GM19467 (cell line): ENCODE data around the gene SPIN1.

Experiments
- ATAC-seq: cut with Tn5 transposase; IDR thresholded peaks from one replicate; pipeline ENCODE4 v1.9.1; 2021; ENCODE audit warnings: mild to moderate bottlenecking, moderate library complexity; ENCODE audit not compliant: unreplicated experiment

Gene SPIN1

DNA sequence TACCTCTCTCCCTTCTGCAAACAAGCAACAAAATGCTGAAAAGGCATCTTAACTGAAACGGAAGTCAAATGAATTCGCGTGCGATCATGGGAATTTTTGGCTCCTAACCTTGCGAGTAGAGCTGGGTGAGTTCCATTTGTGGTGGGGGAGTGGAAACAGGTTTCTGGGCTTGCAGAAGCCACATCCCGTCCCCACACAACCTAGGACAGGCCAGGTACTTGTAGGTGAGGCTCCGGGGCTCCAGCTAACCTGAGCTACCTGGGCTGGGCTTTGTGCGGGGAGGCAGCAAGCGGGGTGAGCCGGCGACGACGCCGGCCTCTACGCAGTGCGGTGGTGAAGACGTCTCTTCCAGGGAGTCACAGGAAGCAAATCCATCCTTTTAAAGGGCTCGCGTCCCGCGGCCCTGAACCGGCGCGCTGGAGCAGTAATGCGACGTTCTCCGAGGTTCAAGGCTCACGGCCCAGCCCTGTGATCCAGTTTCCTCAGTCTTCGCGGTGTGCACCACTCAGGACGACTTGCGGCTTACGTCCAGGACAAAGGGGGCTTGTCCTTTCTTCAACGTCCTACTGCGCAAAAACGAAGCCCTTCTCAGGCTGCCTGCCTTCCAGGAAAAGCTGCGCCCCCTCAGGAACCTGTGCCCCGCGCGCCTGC lies 567 bp upstream of the SPIN1 start:
- ATAC-seq: peak; percentile 5

DNA sequence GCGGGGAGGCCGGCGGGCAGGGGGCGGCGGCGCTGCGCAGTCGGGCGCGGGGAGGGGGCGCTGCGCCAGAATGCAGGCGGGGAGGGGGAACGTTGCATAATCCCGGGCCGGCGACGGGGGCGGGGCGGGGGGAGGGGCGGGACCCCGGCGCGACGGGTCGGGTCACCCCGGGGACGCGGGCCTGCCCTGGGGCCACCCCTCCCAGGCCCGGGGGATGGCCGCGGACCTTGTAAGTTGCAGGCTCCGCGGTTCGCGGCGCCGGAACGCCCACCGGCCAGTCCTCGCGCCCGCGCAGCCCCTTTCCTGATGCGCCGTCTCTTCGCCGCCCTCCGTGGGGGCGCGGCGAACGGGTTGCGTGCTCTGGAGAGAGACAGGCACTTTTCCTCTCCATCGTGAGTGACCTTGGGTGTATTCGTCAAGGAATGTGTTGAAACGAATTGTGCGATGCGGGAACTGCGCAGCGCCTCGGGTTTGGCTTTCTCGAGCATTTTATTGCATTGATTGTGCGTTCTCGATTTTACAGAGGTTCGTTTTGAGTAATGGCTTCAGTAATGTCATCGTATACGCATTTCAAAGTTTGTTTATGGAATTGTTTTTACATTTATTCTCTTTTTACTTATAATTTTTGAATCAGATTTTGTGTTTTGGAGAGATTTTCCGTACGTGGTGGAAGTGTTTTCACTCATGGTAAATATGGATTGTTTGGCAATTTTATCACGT lies 802 bp downstream of the SPIN1 start:
- peak; percentile 16 for ATAC-seq

- ATAC-seq: no peak
Measured at GRCh38 chr9:88390371-88390990, 2.2 kb downstream of the SPIN1 start.

DNA sequence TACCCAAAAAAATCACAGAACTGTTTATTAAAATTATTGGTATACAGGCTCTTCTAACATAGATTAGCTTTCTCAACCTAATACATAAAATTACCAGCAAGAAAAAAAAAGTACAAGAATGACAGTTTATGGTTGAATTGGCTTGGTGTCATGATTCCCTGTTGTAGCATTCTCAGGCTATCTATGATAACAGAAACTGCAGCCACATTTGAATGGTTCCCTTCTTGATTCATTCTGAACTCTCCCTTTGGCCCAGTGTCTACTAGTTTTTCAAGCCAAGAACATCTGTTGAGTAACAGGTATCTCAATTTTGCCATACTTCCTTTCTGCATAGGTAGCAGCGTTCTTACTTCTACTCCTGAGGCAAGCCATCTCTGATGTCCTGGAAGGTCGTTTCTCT lies 3.0 kb downstream of the SPIN1 start:
- no peak for ATAC-seq

DNA sequence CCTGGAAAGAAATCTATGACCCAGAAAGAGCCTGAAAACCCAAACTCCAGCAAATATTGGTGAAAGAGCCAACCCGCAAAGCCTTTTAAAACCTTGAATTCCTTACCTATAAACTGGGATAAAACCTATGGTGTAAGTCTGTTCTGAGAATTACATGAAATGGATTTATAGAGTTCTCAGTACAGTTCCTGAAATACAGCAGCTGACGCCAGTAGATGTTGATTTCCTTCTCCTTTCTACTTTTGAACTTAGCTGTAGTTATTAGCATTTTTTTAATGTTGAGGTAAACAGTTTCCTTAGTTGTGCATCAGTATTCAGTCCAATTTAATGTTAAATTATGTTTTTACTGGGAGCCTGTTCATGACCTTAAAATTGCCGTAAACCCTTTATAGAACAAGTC lies 3.7 kb downstream of the SPIN1 start:
- no peak for ATAC-seq

GRCh38 chr9:88392549-88392948 lies 4.3 kb downstream of the SPIN1 start:
- no peak for ATAC-seq

DNA sequence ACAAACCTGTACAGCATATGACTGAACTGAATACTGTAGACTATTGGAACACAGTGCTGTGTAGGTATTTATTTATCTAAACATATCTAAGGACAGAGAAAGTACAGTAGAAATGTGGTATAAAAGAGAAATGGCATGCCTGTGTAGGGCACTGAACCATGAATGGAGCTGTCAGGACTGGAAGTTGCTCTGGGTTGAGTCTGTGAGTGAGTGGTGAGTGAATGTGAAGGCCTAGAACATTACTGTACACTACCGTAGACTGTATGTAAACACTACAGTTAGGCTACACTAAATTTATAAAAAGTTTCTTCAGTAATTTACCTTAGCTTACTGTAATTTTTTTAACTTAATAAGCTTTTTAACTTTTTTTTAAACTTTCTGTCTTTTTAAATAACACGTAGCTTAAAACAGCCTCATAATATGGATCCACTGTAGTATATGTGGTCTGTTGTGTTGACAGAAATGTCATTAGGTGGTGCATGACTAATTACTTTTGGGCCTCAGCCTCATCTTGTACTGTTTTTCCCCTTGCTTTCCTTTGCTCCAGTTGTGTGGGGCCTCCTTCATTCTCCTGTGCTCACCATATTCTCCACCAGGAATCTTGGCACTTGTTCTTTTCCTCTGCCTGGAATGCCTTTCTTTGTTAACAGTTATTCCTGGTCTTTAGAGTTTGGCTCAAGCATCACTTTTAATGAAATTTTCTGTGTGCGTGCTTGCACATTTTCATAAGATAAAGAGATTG lies 8.8 kb downstream of the SPIN1 start:
- no peak for ATAC-seq

- ATAC-seq: no peak
Measured at GRCh38 chr9:88398016-88398415, 9.8 kb downstream of the SPIN1 start.

DNA sequence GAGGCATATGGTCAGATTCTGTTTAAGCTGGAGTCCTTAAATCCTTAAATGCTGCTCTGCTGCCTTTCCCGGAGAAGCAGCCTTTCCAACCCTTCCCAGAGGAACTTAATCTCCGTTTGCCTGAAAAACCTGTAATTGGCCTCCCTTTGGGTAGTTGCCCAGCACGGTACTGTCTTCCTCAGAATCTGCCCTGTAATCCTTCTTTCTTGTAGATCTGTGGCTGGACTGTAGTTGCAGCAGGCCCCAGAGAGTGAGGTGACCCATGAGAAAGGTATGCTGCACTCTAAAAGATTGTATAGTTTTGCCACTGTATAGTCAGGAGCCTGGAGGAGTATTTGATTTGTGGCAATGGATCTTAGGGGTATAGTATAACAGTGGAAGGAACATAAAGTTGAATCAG lies 11.7 kb downstream of the SPIN1 start:
- ATAC-seq: no peak

GRCh38 chr9:88403340-88403739 lies 15.1 kb downstream of the SPIN1 start:
- no peak for ATAC-seq

GRCh38 chr9:88406051-88406450 lies 17.8 kb downstream of the SPIN1 start:
- no peak for ATAC-seq

DNA sequence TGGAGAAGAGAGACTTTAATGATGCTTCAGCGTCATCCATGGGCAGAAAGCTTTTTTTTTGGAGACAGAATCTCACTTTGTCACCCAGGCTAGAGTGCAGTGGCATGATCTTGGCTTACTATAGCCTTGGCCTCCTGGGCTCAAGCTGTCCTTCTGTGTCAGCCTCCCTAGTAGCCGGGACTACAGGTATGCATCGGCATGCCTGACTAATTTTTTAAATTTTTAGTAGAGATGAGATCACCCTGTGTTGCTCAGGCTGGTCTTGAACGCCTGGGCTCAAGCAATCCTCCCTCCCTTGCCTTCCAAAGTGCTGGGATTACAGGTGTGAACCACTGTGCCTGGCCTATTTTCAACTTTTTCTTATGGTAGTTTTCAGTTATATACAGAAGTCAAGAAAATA lies 23.2 kb downstream of the SPIN1 start:
- ATAC-seq: no peak

GRCh38 chr9:88414298-88414697 lies 26.1 kb downstream of the SPIN1 start:
- ATAC-seq: no peak

DNA sequence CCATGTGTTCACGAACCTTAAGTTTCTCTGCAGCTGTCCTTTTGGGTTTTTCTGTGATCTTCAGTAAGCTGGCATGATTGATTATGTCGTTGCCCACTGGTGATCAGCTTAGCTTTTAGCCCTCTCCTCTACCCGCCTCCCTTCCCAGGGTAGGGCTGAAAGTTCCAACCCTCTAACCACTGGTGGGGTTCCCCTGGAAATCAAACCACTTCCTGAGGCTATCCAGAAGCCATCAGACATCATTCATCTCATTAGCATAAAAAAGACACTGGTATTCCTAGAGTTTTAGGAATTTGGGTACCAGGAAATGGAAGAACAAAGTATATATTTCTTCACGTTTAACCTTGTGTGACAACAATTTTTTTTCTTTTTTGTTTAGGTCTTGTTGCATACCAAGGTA lies 29.8 kb downstream of the SPIN1 start:
- no peak for ATAC-seq

DNA sequence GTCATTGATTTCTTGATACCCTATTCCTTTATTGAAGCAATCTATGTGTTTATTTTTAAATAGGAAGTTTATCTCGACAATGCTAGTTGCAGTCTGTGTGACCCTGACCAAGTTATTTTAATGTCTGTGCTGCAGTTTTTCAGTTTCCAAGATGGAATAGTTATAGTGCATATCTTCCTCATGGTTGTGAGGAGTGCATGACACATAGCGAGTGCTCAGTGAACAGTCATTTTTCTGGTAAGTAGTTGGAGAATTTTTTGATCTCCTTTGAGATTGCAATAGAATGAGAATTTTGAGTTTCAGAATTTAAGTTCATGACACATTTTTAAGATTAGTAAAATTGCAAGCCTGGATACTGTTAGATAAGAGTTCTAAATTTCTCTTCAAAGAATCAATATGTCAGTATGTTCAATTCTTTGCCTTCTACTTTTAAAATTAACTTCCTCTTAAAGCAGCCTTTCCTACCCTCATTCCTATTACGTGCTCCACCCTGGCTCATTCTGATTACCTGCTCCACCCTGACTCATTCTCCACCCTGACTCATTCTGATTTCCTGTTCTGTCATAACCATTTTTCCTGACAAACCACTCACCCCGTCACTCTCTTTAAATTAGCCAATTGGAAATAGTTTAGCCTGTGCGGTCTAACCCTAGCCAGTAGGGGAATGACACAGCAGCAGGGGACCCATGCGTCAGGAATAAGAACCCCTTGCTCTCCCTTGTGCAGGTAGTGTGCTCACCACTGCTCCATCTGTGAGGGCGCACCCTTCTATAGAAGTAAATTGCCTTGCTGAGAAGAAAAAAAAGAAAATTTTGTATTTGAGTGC lies 30.7 kb downstream of the SPIN1 start:
- ATAC-seq: no peak

DNA sequence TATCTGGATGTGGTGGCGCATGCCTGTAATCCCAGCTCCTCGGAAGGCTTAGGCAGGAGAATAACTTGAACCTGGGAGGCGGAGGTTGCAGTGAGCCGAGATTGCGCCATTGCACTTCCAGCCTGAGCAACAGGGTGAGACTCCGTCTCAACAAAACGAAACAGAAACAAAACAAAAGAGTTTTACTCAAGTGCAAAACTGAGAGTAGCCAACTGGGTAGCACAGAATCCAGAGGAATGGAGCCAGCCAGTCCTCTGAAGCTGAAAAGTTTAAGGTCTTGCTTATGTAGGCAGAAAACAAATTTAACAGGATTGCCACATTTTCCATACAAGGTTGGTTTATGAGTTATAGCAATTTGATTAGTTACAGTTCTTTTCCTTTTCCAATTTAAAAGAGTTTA lies 32.0 kb downstream of the SPIN1 start:
- ATAC-seq: no peak

- ATAC-seq: no peak
Measured at GRCh38 chr9:88421348-88421747, 33.1 kb downstream of the SPIN1 start.

- no peak for ATAC-seq
Measured at GRCh38 chr9:88425538-88425950, 37.3 kb downstream of the SPIN1 start.

- no peak for ATAC-seq
Measured at GRCh38 chr9:88426651-88427050, 38.4 kb downstream of the SPIN1 start.

- no peak for ATAC-seq
Measured at GRCh38 chr9:88429595-88430430, 41.6 kb downstream of the SPIN1 start.
